Activated CD8-positive, alpha-beta memory T cell treated with anti-CD3 and anti-CD28 coated beads, Interleukin-2, amount 50 U/mL, for 1 hour (primary cell): ENCODE results near the gene SEMA6D.

ENCODE experiments used
- DNase-seq: peaks from one replicate; pipeline ENCODE4 v3.0.0-alpha.2; 2020; ENCODE audit errors: extremely low read depth

Gene SEMA6D

DNA sequence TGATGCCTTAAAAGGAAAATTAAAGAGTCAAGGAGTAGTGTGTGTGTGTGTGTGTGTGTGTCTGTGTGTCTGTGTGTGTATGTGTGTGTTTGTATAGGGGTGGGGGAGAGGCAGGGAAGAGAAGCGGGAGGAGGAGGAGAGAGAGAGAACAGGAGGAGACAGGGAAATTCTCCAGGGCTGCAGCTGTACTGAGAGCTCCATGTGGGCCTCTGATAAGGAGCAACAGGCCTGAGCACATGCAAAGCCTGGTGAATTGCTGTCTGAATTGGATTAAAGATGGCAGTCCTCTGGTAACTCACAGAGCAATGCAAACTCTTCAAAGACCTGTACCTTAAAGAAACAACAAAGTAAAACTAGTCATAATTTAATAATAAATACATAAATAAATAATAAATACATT lies 70.6 kb downstream of the SEMA6D start:
- DNase-seq = no peak

DNA sequence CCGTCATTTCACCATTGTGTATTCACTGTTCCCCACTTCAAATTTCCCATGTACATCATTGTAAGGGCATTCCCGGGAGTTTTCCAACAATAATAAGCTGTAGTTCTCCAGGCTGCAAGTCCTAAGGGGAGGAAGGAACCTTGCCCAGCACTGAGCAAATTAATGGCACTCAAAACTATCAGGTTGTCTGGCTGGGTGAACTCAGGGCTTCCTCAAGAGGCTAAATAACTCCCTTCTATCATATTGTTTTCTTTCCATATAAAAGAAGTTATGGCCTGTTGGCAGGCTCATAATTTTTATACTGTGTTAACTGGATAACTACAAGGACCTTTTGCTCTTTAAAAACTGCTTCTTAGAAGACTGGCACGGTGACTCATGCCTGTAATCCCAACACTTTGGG lies 71.4 kb downstream of the SEMA6D start:
- no peak for DNase-seq

DNA sequence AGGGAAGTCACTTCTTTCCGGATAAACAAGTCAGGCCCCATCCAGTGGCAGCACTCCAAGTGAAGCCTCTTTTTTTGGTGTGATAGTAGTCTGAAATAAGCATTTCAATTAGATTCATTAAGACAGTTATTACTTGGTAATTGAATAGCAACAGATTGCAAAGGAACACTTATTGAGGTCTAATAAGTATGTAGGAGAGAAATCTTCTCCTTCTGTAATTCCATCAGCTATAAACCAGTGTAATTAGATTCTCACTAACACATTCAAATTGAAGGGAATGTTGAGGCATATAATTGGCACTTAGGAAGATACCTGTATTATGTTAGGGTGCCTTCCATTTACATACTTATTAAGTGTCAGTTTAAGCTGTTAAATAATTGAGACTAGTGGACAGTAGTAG lies 73.9 kb downstream of the SEMA6D start:
- no peak for DNase-seq

DNA sequence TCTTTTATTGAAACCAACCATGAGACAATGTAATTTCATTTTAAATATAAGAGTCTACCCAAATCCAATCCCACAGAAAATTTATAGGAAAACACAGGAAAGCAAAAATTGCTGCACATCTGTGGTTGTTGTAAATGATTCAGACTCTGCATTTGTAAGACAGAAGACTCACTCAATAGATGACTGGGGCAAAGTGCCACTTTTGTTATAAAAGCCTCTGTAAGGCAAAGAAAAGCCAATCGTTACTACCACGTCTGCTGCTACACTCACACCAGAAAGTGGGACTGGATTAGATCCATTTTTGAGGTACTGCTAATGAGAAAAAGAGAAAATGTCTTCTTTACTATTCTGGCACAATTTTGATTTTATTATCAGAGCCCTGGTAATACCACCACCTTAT lies 74.9 kb downstream of the SEMA6D start:
- DNase-seq = no peak

DNA sequence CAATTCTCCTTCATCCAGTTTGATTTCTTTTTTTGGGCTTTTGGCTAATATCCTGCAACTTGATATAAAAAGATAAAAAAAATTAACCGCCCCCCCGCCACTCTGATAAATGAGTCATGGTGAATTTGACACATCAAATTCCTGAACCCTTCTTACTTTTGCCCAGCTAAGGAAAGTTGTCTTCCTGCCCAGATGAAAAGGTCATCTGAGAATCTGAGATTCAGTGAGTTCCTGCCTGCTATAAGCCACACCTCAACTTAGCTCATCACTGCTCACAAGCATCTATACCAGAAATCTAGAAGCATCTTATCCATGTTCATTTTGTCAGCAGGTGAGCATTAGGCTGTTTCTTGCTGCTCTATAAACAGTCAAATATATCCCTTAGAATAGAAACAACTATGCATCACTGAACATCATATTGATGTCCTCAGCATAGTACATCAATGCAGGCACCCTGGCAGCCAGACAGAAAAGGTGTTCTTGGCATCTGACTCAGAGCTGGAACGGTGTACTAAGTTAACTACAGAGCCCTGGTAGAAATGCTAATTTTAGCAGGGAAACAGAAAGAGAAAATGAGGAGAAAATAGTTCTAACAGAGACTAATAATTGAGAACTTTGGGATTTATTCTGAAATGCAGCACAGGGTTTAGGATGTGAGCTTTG lies 77.1 kb downstream of the SEMA6D start:
- no peak for DNase-seq

GRCh38 chr15:47795864-47796263 lies 78.6 kb downstream of the SEMA6D start:
- DNase-seq = no peak

- no peak for DNase-seq
Measured at GRCh38 chr15:47796339-47796738, 79.0 kb downstream of the SEMA6D start.

GRCh38 chr15:47796830-47797229 lies 79.5 kb downstream of the SEMA6D start:
- no peak for DNase-seq

DNA sequence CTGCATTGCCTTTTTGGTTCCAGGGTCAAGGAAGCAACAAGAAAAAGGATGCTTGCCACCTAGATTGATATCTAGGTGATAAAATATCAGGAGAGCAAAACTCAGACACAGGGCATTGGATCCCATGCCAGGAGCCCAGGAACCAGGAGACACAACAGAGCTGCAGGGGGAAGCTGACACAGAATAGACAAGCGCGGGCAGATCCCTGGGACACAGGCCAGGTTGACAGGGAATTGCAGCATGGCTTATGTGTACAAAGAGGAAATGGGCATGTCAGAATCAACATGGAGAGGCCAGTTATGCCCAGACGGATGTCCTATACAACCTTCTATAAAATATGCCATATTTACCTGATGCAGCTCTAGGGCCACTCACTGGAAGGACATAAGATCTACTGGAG lies 84.2 kb downstream of the SEMA6D start:
- no peak for DNase-seq

DNA sequence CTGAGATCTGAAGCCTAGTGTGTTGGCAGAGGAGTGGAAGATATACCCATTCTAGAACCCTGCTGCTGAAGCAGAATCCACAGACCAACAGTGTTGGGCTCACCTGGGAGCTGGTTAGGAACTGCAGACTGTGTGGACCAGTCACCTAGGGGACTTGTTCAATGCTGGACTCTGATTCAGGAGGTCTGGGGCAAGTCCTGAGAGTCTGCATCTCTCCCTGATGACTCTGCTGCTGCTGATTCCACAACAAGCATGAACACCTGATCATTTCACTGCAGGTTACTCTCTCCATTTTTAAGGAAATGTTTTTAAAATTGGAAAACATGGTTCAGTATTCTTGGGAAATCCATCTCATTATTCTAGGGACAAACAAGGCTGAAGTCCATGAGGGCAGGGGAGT lies 84.9 kb downstream of the SEMA6D start:
- no peak for DNase-seq

- DNase-seq = no peak
Measured at GRCh38 chr15:47803767-47804166, 86.5 kb downstream of the SEMA6D start.

DNA sequence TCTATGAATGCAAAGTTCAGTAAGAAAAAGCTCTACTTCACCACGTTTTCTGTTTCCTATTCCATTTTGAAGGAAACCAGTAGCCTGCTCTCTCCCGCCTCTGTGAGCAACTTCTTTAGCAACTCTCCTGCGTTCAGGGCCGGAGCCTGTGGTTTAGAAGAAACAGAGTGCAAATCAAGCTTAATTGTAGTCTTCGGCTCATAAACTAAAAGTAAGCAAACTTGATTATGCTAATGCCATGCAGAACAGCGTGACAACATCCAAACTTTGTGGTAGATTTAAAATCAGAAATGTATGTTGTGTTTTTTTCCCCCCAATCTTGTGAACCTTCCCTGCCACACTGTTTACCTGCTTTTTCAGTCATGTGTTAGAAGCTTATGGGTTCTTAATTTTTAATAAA lies 87.4 kb downstream of the SEMA6D start:
- DNase-seq = no peak

DNA sequence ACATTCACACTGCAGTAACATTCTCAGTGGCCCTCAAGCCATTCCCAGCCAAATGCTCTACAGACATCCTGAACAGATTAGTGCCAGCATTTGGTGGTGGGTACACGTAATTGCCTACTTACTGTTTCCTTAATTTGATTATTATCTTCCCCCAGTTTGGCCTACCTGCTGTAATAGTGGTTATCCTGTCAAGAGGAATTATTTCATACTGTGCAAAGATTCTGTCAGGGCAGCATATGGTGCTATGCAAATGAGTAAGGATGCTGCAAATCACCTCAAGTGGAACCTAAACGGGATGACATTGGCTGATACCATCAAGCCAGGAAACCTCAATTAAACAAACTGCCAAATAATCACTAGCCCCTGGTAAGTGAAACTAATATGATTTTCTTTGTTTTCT lies 88.7 kb downstream of the SEMA6D start:
- DNase-seq = no peak

- DNase-seq = no peak
Measured at GRCh38 chr15:47811172-47811571, 93.9 kb downstream of the SEMA6D start.

DNA sequence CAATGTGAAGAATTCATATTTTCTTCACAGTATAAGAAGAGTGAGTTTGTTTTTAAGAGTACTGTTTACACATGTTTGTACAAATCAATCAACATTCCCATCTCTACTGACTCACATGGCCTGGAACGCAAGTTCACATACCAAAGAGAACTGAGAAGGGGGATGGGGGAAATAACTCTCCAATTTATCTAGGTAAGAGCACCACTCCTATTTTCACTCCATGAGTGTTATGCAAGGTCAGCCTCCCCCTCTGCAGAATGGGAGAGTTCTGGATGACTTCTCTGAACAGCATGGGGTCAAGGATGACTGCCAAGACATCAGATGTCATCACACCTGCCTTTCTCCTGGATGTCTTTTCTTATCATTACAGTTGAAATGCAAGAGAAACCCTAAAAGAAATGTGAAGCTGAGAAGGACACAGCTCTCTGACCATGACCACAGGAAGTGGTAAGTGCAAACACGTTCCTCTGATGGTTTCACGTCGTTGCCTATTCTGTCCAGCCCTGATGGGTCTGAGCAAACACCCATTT lies 95.2 kb downstream of the SEMA6D start:
- no peak for DNase-seq

DNA sequence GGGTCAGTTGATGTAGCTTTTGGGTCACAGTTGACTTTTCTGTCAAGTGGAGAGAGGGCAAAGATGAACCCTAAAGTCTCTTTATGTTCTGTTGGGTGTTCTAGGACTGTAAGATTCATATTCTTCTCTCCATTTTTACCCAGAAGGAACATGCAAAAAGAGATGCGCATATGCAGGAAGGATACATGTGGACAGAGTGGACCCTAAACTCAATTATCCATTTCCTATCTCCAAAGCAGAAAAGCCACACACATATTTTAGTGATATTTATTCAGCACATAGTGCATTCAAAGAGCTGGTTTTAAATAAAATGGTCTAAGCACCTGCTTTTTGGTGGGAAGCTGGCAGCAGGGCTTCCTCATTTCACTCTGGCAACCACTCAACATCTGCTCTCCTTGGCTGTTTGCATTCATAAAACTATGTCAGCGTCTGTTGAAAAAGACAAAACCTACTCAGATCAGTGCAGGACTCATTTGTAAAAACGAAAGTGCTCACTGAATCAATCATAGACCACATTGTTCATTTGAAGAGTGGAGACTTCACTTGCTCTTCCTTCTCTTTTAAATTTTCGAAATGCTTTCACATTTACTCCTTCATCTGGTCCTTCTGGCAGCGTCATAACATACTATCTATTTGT lies 96.6 kb downstream of the SEMA6D start:
- DNase-seq = no peak

DNA sequence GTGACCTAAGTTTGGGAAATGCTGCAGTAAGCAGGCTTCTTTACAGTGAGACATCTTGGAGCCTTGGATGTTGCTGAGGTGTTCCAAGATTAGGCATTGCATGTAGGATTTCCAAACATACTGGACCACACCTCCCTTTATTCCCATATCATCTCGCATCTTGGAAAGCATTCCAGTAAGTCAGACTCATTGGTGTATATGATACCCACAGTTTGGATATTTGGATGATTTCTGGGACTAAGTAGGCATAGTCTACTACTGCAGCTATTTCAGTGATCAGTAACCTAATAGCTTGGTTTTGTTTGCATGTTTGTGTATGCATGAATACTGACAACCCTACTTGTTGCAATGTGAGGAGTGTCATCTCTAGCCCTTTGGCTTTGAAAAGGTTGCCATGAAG lies 97.3 kb downstream of the SEMA6D start:
- DNase-seq = no peak

DNA sequence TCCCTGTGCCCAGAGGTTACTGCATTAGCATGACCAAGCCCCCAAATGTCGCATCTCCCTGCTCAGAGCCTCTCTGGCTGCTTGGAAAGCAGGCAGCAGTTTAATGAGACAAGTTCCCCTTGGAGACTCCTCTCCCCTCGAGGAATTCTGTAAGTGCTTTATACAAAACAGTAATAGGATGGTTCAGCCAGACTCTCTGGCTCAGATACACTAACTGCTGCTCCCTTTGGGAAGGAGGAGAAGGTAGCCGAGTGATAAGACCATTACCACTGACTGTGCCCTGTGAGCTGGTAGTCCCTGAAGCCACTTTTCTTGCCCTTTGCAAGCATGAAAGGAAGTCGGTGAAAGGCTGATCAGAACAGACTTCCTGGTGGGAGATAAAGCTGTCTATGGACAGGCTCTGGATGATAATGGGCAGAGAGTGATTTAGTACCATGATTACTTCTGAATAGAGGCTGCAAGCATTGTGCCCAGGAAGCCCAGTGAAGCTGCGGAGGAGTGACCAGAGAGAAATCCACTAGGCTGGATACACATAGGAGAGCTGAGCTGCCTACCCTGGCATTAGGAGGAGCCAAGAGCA lies 100.8 kb downstream of the SEMA6D start:
- DNase-seq = no peak

- no peak for DNase-seq
Measured at GRCh38 chr15:47819158-47819557, 101.9 kb downstream of the SEMA6D start.

- DNase-seq = no peak
Measured at GRCh38 chr15:47820057-47820746, 102.9 kb downstream of the SEMA6D start.

DNA sequence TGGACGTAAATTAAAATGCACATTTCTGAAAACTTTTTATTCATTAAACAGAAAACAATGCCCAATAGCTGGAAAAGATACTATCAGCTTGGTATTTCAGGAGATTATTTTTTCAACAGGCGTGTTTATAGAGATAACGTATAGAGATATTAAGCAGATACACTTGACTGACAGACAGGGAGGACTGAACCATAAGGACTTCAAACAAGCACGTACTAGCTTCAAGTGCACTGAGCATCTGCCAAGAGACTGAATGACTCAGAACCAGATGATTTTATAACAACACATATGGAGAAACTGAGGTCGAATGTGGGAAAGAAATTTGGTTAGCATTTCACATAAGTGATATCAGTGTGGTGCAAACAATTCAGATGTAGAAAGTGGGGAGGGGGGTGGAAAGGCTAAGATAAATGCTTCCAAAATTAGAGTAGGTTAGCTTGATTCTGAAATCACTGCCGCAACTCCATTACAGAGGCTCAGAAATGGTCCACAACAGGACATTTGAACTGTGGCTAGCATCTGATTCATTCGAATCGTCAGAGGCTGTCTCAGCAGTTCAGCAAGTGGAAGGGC lies 103.5 kb downstream of the SEMA6D start:
- DNase-seq = no peak

DNA sequence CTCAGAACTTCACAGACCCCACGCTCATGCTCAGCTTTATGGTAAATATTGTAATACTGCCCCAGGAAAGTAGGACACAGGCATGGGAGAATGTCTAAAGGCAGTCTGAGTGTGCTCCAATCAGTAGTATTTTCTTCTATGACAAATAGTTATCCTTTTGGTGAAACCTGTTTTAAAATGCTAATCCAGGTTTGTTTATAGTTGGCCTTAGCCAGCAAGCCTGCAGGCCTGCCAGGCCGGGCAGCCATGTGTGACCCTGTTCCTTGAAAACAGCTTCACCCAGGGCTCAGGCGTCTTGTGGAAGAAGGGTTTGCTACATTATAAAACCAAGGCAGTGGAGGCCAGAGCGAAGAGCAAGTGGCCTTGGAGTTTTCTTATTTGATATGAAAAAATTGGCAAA lies 104.7 kb downstream of the SEMA6D start:
- no peak for DNase-seq
